ENCODE results near the gene MYO5A. TPM values are rescaled to one million over a fixed set of nuclear protein-coding genes. Genes with fewer than 3 reads are reported as not detected.

Gene MYO5A
- total RNA-seq, 2 donors from 2014 or later, result 5.9 to 7.9 TPM

DNA sequence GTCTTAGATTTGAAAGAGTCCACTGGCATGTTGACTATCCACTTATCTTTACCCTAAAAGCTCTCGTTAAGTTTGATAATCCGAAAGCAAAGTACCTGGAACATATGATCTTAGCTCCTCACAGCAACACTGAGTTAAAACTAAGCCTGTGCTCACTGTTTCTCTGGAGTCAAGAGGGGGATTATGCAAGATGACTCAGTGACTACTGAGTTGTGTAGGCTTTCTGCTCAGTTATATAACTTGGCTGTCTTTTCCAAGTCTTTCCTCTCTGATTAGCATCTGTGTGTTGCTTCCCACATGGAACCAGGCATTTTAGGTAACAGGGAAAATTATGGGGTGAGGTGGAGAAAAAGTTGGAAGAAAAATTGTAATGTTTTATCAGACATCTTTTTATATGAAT is 201.9 kb downstream of the MYO5A start:
- intact Hi-C loops (cut with DNase I, micrococcal nuclease), result no loop called here
- DNase-seq (no peak), ATAC-seq (no peak)

DNA sequence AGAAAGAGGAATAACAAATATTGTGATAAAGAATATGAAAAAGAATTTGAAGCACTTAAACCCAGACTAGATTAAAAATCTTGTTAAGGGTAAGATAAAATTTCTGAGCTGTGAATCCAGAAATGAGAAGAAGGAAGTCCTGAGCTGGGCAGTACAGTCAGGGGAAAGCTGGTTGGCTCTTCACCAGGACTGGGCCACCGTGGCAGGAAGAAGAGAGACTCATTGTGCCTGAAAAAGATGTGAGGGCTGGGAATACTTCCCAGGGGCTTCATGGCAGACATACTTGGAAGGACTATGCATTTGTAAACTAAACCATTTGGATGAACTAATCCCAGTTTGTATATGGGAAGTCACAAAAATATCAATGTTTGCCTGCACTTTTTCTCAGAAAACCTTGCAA is 204.6 kb downstream of the MYO5A start:
- DNase-seq, result no peak
- intact Hi-C loops (cut with DNase I, micrococcal nuclease), result no loop called here
- ATAC-seq, result no peak

DNA sequence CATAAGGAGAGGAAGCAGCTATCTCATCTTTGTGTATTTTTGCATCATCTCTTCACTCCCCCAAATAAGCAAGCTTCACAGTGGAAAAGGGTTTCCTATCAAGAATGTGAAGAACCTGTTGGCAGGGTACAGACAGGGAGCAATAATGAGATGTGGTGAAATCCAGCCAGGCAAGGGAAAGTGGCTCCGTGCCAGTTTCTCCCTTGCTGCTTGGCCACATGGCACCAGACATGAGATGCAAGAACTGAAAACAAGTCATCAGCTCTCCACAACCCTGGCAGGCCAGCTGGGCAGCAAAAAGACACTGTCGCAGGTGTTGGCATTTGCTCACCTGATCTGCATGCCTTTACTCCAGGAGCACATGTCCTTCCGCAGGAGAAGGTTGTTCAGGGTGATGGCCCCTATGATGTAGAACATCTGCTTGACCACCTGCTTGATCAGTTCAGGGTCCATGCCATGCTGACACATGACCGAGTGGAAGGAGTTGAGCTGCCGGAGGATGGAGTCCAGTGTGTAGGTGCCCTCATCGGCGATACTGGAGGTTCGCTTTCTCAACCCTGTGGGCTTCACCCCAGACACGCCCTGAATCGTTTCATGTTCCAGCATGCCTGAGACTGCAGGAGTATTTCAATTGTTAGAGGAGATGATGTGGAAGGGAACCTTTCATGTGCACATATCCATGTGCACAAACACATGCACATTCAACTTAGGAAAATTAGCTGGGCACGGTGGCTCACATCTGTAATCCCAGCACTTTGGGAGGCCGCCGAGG is 209.8 kb downstream of the MYO5A start:
- intact Hi-C loops (cut with DNase I, micrococcal nuclease), result no loop called here
- DNase-seq (no peak), ATAC-seq (no peak)

DNA sequence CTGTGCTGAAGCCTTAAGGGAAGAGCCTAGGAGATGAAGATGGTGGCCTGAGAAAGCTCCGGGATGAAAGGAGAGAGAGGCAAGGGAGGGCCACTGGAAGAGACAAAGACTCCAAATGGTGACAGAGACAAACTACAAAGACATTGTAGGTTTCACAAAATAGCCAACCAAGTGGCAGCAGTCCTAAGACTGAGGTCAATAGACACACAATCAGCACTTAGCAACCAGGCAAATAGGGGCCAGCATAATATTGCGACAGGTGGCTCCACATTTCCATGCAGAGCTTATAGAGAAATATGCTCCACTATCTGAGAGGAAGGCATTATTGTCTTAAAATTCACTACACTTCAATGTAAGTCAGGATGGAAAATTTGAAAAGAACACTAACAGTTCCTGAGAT is 211.0 kb downstream of the MYO5A start:
- ATAC-seq (no peak), DNase-seq (no peak)
- intact Hi-C loops (cut with DNase I, micrococcal nuclease), result no loop called here

DNA sequence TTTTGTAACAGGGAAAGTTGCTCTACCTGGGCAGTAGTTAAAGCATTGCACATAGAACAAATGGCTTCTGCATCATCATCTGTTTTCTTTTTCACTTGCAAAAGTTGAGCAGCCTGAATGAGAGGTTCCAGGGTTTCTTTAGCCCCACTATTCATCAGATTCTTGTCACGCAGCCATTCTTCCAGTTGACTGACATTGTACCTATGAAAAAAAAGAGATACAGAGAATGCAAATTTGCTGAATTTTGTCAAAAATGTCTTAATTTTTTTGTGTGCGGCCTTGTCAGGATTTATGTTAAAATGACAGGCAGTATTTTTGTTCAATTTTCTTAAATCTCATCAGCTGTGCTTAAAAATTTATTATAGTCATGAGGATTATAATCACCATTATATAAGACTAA is 211.7 kb downstream of the MYO5A start:
- DNase-seq (no peak), ATAC-seq (no peak)
- intact Hi-C loops (cut with DNase I, micrococcal nuclease), result no loop called here

DNA sequence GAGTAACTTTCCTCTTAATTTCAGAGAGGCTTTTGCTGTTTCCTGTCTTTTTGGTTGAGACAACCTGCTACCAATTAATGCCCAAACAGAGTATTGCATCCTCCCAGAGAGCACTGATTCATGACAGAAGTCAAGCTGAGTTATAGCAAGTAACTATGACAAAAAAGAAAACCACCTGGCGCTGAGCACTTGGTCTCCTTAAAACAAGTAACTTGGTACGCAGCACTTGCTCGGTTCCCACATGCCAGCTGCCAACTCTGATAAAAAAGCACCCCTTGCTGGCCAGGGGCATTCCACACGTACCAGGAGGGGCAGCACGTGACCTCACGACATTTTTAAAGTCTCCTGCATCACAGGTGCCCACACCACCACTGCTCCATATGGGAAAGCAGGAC is 219.5 kb downstream of the MYO5A start:
- DNase-seq, result no peak
- no peak for ATAC-seq
- intact Hi-C loops (cut with DNase I, micrococcal nuclease), result no loop called here

DNA sequence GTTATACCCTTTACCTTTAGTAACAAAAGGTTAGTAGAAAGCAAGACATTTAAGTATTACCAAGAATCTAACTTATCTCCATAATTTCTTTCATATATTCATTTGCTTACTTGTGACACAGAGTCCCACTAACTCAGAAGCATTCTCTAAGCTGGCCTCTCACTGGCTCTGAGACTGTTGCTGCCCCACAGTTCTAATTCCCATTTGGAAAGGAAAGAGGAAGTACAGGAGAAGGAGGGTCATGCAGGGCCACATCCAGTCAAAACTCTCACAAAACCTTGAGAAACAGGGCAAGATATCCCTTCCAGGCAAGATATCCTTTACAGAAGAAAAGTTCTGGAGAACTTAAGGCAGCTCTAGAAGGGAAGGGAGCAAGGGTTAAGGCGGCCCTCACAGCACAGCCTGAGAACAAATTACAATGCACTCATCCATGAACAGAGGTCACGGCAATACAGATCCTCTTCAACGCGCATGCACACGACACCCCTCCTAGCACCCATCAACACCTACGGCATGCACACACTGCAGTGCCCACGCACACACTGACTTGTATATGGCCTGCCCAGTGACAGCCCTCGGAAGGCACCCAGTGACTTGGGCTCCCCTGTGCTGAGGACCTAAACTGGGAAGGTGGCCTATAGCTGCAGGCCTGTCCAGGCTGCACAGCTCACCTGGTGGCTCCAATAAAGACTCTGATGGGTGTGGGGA is 220.1 kb downstream of the MYO5A start:
- no peak for DNase-seq
- intact Hi-C loops (cut with DNase I, micrococcal nuclease), result no loop called here
- no peak for ATAC-seq

DNA sequence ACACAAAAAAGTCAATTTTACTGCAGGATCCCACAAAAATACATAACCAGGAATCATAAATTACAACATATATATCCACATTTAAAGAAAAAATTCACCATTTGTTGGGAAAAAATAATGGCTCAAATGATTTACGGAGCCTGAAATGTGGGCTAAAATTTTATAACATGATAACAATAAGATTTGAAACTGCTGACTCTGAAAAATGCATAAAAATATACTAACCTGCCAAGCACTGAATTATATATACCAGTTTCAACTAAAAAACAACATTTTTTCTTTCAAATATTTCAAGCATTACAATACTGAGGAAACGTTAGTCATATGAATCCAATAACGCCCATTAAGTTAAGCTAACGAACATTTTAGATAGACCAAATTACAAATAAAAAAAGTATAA is 220.8 kb downstream of the MYO5A start:
- DNase-seq (no peak), ATAC-seq (no peak)
- intact Hi-C loops (cut with DNase I, micrococcal nuclease), result no loop called here

DNA sequence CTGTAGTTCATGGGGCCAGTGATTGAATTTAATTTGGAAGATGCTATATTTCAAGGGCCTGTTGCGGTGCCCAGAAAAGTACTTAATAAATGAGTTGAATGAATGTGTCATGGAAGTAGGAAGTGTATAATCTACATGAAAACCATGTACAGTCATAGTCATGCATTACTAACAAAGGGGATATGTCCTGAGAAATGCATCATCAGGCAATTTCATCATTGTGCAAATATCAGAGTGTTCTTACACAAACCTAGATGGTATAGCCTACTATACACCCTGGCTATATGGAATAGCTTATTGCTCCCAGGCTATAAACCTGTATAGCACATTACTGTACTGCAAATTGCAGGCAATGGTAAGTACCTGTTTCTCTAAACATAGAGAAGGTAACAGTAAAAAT is 222.4 kb downstream of the MYO5A start:
- DNase-seq (no peak), ATAC-seq (peak; percentile 74)
- intact Hi-C loops (cut with DNase I, micrococcal nuclease), result no loop called here

DNA sequence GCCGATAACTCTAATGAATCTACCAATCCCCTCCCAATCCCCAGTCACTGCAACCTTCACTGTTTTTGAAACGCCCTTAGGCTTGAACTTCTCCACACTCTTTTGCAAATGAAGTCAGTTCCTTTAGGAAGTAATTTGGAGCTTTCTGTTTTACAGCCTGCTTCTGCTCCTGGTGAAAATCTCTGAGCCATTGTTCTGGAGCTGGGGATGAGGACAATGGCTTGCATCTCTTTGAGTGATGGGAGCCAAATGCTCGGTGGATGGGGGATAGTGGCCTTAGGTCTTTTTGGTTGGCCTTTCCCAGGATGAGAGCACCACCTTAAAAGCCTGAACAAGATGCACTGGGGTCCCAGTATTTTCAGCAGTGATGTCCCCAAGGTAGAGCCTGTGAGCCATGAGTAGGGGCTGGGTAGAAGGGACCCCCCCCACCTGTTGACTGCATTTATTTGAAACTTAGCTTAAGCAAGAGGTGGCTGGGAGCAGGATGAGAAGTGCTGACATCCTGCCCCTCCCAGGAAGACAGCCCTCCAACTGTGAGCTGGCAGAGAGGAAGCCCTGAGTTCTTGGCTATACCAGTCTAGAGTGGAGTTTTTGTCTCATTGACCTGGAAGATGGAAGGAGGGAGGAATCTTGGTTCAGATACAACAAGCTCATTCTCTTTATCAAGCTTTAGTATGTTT is 225.4 kb downstream of the MYO5A start:
- DNase-seq, result no peak
- intact Hi-C loops (cut with DNase I, micrococcal nuclease), result no loop called here
- ATAC-seq, result no peak

DNA sequence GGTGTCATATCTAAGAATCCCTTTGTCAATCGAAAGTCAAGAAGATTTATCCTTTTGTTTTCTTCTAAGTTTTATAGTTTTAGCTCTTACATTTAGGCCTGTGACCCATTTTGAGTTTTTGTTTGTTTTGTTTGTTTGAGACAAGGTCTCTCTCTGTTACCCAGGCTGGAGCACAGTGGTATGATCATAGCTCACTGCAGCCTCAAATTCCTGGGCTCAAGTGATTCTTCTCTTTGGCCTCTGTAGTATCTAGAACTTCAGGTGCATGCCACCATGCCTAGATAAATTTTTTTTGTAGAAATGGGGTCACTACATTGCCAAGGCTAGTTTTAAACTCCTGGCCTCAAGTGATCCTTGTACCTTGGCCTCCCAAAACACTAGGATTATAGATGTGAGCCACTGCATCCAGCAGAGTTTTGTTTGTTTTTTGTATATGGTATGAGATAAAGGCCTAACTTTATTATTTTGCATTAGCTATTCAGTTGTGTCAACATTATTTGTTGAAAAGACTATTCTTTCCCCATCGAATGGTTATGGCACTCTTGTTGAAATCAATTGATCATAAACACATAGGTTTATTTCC is 227.3 kb downstream of the MYO5A start:
- intact Hi-C loops (cut with DNase I, micrococcal nuclease), result no loop called here
- peak; percentile 62 for ATAC-seq
- DNase-seq, result no peak

DNA sequence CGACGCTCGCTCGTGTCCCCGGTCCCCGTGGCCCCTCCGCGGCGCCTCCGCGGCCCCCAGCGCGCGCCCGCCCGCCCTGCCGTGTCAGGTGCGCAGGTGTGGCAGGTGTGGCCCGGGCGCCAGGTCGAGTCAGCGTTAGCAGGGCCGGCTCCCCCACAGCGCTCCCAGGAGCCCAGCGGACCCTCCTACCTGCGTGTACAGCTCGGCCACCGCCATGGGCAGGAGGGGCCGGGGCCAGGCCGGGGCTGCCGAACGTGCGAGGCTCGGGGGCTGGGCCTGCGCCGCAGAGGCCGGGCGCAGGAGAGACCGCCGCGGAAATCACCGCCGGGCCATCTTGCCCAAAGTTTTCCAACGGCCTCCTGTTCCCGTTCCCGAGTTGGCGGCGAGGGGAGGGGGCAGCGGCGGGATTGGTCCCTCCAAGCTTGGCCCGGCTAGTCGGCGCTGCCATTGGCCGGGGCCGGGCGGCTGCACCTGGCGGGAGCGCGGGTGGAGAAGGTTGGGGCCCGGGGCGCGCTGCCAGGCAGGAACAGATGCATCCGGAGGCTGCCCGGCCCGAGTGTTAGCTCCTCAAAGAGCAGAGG is 233.2 kb downstream of the MYO5A start, which contains the start of gene MYO5C:
MYO5C (minus strand) TSS at position 384 of the 581 bp plus-strand sequence; CDS start at position 216, 168 bp downstream.
- ATAC-seq, result peak; percentile 94
- intact Hi-C loops (cut with DNase I, micrococcal nuclease), result no loop called here
- peak; percentile 90 to 93 for DNase-seq

DNA sequence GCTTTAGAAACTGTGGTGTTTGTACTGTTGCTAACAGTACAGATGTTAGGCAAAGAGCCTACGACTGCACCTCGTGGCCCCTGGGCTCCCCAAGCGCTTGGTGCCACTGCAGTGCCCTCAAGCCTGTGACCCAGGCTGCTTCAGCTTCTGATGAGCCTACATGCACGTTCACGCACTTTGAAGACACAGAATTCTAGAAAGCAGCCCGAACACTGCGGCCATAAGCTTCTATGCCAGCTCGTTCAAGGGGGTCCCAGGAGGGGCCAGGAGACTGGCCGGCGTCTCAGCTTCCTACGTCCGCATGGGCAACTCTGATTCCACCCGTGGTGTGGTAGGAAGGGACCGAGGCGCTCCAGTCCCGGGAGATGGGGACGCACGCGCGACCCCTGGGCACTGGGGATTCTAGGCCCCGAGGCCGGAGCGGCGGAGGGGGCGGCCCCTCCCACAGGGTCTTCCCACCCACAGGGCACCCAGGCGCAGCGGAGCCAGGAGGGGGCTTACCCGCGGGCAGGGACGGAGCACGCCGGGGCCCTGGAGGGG is 233.7 kb downstream of the MYO5A start:
- peak in 1 of 2 donors; percentile 28 for DNase-seq
- ATAC-seq, result peak; percentile 29
- intact Hi-C loops (cut with DNase I, micrococcal nuclease), result no loop called here

DNA sequence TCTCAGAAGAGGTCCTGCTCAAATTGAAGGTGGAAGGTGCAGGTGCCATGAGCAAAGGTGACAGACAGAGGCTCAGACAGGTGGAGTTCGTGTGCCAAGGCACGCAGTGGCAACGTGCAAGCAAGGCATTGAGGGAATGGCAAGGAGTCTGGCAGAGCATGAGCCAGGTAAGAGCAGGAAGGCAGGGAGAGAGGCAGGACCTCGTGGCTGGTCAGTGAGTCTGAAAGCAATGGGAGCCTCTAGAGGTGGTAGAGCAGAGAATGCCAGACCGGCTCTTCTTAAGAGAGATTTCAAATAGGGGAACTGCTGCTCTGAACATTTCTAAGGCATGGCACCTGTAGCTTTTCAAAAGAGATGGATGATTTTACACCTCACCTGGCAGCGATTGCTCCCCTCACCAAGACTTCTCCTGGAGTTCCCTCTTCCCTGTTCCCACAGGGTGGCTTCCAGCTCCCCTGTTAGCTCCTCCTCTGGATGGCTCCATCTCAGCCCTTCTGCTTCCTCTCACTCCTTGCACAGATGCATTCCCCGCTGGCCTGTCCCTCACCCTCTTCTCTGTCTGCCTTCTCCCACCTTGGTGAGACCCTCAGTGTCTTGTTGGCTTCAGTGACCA is 235.8 kb downstream of the MYO5A start:
- intact Hi-C loops (cut with DNase I, micrococcal nuclease), result no loop called here
- DNase-seq (no peak), ATAC-seq (no peak)

DNA sequence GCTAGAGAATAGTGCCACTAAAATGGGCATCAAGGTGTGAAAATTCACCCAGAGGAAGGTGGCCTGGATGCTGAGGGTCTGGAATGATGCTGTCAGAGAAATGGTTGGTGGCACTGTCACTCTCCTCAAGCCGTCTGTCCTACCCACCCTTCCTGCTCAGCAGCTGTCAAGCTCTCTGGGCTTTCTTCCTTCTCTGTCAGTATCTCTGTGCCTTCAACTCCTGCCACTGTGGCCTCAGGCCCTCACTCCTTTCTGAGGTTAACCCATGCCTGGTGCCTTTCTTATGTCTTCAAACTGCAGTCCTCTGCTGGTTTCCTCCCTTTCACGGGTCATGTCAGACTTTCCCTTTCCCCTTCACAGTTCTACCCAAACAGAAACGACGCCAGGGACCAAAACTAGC is 237.5 kb downstream of the MYO5A start:
- no peak for DNase-seq
- intact Hi-C loops (cut with DNase I, micrococcal nuclease), result no loop called here
- no peak for ATAC-seq

DNA sequence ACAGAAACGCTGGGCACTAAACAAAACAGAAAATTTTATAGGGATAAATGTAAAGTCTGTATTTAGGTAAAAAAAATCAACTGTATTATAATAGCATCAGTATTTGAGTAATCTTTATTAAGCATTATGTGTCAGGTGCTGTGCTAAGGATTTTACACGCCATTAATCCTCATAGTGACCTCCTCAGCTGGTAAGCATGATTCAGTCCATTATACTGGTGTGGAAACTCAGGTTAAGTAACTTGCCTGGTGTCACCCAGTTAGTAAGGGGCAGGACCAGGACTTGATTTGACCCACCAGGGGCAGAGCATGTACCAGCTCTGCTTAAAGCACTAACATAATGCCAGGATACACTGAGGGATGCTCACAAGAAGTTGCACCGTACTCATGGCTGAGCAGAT is 237.9 kb downstream of the MYO5A start:
- no peak for ATAC-seq
- intact Hi-C loops (cut with DNase I, micrococcal nuclease), result no loop called here
- no peak for DNase-seq

DNA sequence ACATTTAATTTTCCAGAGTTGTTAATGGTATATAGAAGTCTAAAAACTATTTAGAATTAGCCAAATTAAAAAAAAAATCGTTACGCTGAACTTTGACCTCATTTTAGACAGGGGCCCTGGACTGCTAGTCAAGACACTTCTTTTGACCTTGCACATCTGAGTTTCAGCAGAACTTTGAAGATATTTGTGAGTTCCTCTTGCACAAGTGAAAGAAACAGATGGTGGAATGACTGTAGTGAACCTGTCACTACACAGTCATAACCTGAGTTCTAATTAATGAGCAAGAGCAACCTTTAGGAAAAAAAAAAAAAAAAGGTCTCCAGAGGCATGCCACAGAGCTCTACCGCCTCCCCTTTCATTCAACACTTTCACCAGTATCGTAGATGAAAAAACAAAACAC is 238.4 kb downstream of the MYO5A start:
- intact Hi-C loops (cut with DNase I, micrococcal nuclease), result no loop called here
- DNase-seq, result no peak
- no peak for ATAC-seq

DNA sequence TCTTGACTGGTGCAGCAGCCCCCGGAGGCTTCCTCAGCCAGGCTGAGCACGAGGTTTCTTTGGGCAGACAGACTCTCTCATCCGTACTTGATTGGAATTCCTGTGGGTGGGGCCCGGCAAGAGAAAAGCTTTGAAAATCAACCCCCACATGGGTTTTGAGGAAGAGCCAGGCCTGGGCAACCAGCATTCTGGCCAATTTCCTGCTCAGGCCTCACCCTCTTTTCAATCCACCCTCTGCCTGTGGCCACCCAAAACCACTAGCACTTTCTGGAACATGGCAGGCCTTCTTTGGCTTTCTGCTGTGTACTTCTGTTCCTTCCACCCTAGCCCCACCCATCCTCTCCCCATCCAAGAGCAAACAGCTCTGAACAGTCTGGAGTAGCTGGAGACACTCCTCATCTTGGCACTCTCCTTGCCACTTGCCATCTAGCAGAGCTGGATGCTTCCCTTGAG is 239.0 kb downstream of the MYO5A start:
- intact Hi-C loops (cut with DNase I, micrococcal nuclease), result no loop called here
- DNase-seq, result peak; percentile 43 to 73
- ATAC-seq, result peak; percentile 47

DNA sequence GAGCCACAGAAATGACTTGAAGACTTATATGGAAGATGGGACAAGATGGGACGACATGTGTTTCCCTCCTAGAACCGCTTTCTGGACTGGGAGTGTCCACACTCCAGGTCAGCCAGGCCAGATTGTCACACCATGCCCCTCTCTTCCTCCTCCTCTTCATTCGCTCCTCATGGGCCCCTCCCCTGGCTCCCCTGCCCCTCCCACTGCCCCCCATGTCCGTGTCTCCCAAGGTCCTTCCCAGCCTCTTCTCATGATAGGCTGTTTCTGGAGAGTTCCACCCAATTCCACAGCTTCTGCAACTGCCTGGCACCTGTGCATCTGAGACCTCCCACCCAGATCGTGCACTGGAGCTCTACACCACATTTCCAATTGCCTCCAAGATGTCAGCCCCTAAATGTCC is 239.7 kb downstream of the MYO5A start:
- DNase-seq (no peak), ATAC-seq (no peak)
- intact Hi-C loops (cut with DNase I, micrococcal nuclease), result no loop called here
